HepG2 (cell line): ENCODE results near the gene SLC2A5. TPM values are rescaled to one million over a fixed set of nuclear protein-coding genes. Genes with fewer than 3 reads are reported as not detected.

Source experiments
- ATAC-seq: fragments of 200-7000 bp; cut with Tn5 transposase; 3 replicates; pipeline ENCODE4 v1.9.1; 2020; ENCODE audit warnings: mild to moderate bottlenecking, moderate library complexity
- BruUV-seq: library from RNA; stranded (reverse); fragments of 400-500 nt; replicated peaks from 2 replicates; lab custom pipeline; 2021; lab: Mats Ljungman, UMichigan
- CTCF ChIA-PET: fragments of 300-600 bp; formaldehyde crosslinking; extraction: SDS; loops from one replicate; lab custom pipeline; 2021; ENCODE audit warnings: low total read pairs, inconsistent platforms, low intra/inter-chr PET ratio; lab: Yijun Ruan, JAX
- POLR2A ChIA-PET: fragments of 350-600 bp; sonication (Branson Sonifier 250); formaldehyde crosslinking; loops from one replicate; lab custom pipeline; 2020; ENCODE audit warnings: antibody characterized with exemption, inconsistent platforms; lab: Yijun Ruan, JAX
- DNase-seq: peaks from one replicate; pipeline ENCODE4 v3.0.0-alpha.2; 2015; ENCODE audit warnings: low spot score
- FAIRE-seq: peaks from 3 replicates; lab custom pipeline; 2011; peaks lifted over from hg19 to GRCh38; lab: Jason Lieb, UNC
- H2AFZ ChIP-seq: one replicate; pipeline ENCODE4 v1.6.1; 2011; ENCODE audit warnings: low read length, inconsistent platforms
- H3K27ac ChIP-seq: fragments of 300-600 bp; 3 replicates; pipeline ENCODE4 v1.8.0; 2011; ENCODE audit warnings: mixed run types, mild to moderate bottlenecking, mixed read lengths, low read length, inconsistent platforms; ENCODE audit not compliant: insufficient read depth; ENCODE audit errors: extremely low read length
- H3K27me3 ChIP-seq, 2 experiments: fragments of 200-600 bp in 1 of 2; 2 replicates in 1 of 2; 3 replicates in 1 of 2; pipeline versions ENCODE4 v1.6.0 to v1.8.0; 2011; ENCODE audit warnings: low read length in 2 of 2, mild to moderate bottlenecking in 2 of 2, moderate library complexity in 2 of 2, inconsistent platforms in 1 of 2; ENCODE audit not compliant: insufficient read depth in 2 of 2, control insufficient read depth in 1 of 2
- H3K36me3 ChIP-seq, 2 experiments: fragments of 200-600 bp in 1 of 2; replicated peaks in 1 of 2; 2 replicates in 1 of 2; 3 replicates in 1 of 2; pipeline versions ENCODE4 v1.5.1 to v1.8.0; 2011; ENCODE audit warnings: low read length in 2 of 2, inconsistent platforms in 1 of 2; ENCODE audit not compliant: insufficient read depth in 2 of 2, control insufficient read depth in 1 of 2
- H3K4me1 ChIP-seq: 2 replicates; pipeline ENCODE4 v1.5.1; 2012; ENCODE audit warnings: low read length, inconsistent platforms; ENCODE audit not compliant: insufficient read depth
- H3K4me2 ChIP-seq: 2 replicates; pipeline ENCODE4 v1.6.0; 2011; ENCODE audit warnings: low read depth, low read length, inconsistent platforms
- H3K4me3 ChIP-seq, 3 experiments: fragments of 200-600 bp in 1 of 3; sonication (generic), shearing (Covaris generic) in 1 of 3; replicated peaks in 1 of 3; 2 replicates each; pipeline ENCODE4 v1.5.1; 2011 to 2016; ENCODE audit warnings: low read length in 3 of 3, inconsistent platforms in 2 of 3, low read depth in 2 of 3, mild to moderate bottlenecking in 2 of 3, control low read depth in 1 of 3, mixed read lengths in 1 of 3; ENCODE audit not compliant: insufficient read depth in 1 of 3
- H3K79me2 ChIP-seq: one replicate; pipeline ENCODE4 v1.6.1; 2011; ENCODE audit warnings: low read length, inconsistent platforms; ENCODE audit not compliant: insufficient read depth
- H3K9ac ChIP-seq: 2 replicates; pipeline ENCODE4 v1.6.0; 2011; ENCODE audit warnings: mild to moderate bottlenecking, low read depth, low read length, inconsistent platforms; ENCODE audit not compliant: insufficient read depth
- H3K9me3 ChIP-seq: 2 replicates; pipeline ENCODE4 v1.5.1; 2012; ENCODE audit warnings: mild to moderate bottlenecking, low read length
- H4K20me1 ChIP-seq: 2 replicates; pipeline ENCODE4 v1.6.0; 2011; ENCODE audit warnings: inconsistent platforms, mild to moderate bottlenecking, low read length, moderate library complexity; ENCODE audit not compliant: insufficient read depth
- AGO1 ChIP-seq: fragments of 200-400 bp; formaldehyde crosslinking; IDR thresholded peaks from 2 replicates; pipeline ENCODE4 v1.6.1; 2017; ENCODE audit warnings: mild to moderate bottlenecking, low read depth, low read length, moderate library complexity; ENCODE audit not compliant: poor library complexity, severe bottlenecking
- DR1 ChIP-seq: sonication (generic); formaldehyde crosslinking; IDR thresholded peaks from 2 replicates; pipeline ENCODE4 v1.8.0; 2021; ENCODE audit warnings: mild to moderate bottlenecking, missing genetic modification reagents, inconsistent platforms
- HOXA9 ChIP-seq: sonication (generic); formaldehyde crosslinking; IDR thresholded peaks from 2 replicates; pipeline ENCODE4 v1.8.1; 2022; ENCODE audit warnings: missing genetic modification reagents, mild to moderate bottlenecking, moderate library complexity, borderline replicate concordance
- NPAS2 ChIP-seq: sonication (generic); formaldehyde crosslinking; IDR thresholded peaks from 2 replicates; pipeline ENCODE4 v1.8.0; 2022; ENCODE audit warnings: mild to moderate bottlenecking, missing genetic modification reagents, borderline replicate concordance
- PPARG ChIP-seq: conservative IDR thresholded peaks from 2 replicates; pipeline ENCODE4 v1.6.1; 2016; ENCODE audit warnings: missing biosample characterization, missing genetic modification reagents
- ZNF101 ChIP-seq: sonication (generic); formaldehyde crosslinking; IDR thresholded peaks from 2 replicates; pipeline ENCODE4 v1.4.0; 2020; ENCODE audit warnings: mild to moderate bottlenecking, low read depth, missing genetic modification reagents, borderline replicate concordance
- ZNF282 ChIP-seq: fragments of 450-650 bp; IDR thresholded peaks from 2 replicates; pipeline ENCODE4 v1.6.1; 2018; ENCODE audit not compliant: partially characterized antibody
- ZNF672 ChIP-seq: sonication (generic); formaldehyde crosslinking; IDR thresholded peaks from 2 replicates; pipeline ENCODE4 v1.8.1; 2022; ENCODE audit warnings: missing genetic modification reagents
- WGBS: methylation state at CpG from one replicate; pipeline ENCODE4 v1.1.6; 2017; ENCODE audit warnings: low lambda C conversion rate; 5-methylcytosine and 5-hydroxymethylcytosine counted together
- in situ Hi-C: cut with HindIII; loops from 2 replicates; pipeline ENCODE4 v1.10.0; 2017; ENCODE audit warnings: low pct_unique_long_range_greater_than_20kb; ENCODE audit not compliant: extremely low pct_ligation_motif_present
- intact Hi-C: fragments of 100-400 bp; cut with micrococcal nuclease; formaldehyde crosslinking; loops from one replicate; pipeline ENCODE4 v1.10.0; 2022; ENCODE audit not compliant: unreplicated experiment
- polyA plus RNA-seq, 8 experiments: library from polyadenylated mRNA; depleted of rRNA in 3 of 8; stranded (reverse) in 7 of 8; unstranded in 1 of 8; fragments of >200 nt; fragmentation: Illumina TruSeq in 4 of 8; extraction: Trizol in 4 of 8; gene quantifications; 2 replicates each; pipeline versions ENCODE4 v1.2.1 to v1.2.3, GENCODE V29; 2011 to 2016; ENCODE audit warnings: low read depth in 4 of 8, missing spikeins in 1 of 8, mixed read lengths in 1 of 8; ENCODE audit not compliant: insufficient read depth in 1 of 8
- total RNA-seq, 5 experiments: library from RNA; depleted of rRNA; stranded (reverse); fragments of >200 nt; fragmentation: Illumina TruSeq; extraction: Trizol; gene quantifications; 2 replicates each; pipeline ENCODE4 v1.2.3, GENCODE V29; 2016; ENCODE audit warnings: low read depth in 1 of 5
- TF ChIP-seq, protein P1 (sequence below): sonication (generic); formaldehyde crosslinking; IDR thresholded peaks from 2 replicates; pipeline ENCODE4 v1.5.1; 2020; ENCODE audit warnings: mild to moderate bottlenecking, missing genetic modification reagents
- TF ChIP-seq, protein P2 (sequence below): sonication (generic); formaldehyde crosslinking; IDR thresholded peaks from 2 replicates; pipeline ENCODE4 v1.4.0; 2020; ENCODE audit warnings: mild to moderate bottlenecking, missing genetic modification reagents, borderline replicate concordance
- TF ChIP-seq, protein P3 (sequence below): sonication (generic); formaldehyde crosslinking; IDR thresholded peaks from 2 replicates; pipeline ENCODE4 v1.5.0; 2020; ENCODE audit warnings: mild to moderate bottlenecking, missing genetic modification reagents

Gene SLC2A5
- total and polyA plus RNA-seq, 2 of the 13 experiments (the other 11 are each of a cell fraction or from before 2014, with no cell fraction given): 0.04 to 0.54 TPM

DNA sequence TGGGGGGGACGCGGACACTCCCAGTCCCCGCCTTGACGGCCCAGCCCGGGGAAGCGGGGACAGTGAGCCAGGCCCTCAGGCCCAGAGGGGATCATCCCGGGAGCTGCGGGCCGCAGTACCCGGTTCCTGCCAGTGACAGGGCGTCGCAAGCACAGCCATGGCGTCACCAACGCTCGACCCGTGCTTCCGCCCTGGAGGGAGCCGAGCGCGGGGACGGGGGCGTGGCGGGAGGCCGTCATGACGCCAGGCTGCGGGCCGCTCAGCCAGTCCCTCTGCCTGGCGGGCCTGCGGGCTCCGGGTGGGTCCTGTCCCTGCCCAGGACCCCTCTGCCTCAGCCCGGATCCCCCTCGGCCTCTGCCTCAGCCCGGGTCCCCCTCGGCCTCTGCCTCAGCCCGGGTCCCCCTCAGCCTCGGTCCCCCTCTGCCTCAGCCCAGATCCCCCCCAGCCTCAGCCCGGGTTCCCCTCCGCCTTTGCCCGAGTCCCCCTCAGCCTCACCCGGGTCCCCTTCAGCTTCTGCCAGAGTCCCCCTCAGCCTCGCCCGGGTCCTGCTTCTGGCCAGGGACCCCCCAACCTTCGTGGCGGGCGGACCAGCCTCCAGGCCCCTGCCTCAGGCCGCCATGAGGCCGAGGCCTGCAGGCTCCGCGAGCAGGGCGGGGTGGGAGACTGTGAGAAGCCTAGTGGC is 2.3 kb upstream of the SLC2A5 start:
- WGBS: 75% methylated on average over 22 of the region's 50 CpGs
- POLR2A ChIA-PET: no interaction called here
- Histone ChIP-seq H3K36me3 (no peaks in the 10 kb centered on the region), H3K27me3 (peaks cover 2 to 10% of the 10 kb centered on the region in 2 experiments; a peak in 4 of 5 replicates), H3K27ac (no peak overlapping the region), H3K9ac (no peak overlapping the region), H3K9me3 (no peaks in the 10 kb centered on the region), H4K20me1 (no peaks in the 10 kb centered on the region), H3K4me3 (no peak overlapping the region), H3K79me2 (no peaks in the 10 kb centered on the region), H3K4me2 (no peak overlapping the region), H3K4me1 (peaks cover 51% of the 10 kb centered on the region), H2AFZ (no peak overlapping the region)
- FAIRE-seq: no peak
- DNase-seq: no peak
- CTCF ChIA-PET: no interaction called here
- ATAC-seq: no peak; the same call in 2 of the 3 replicates
- no TSS peak for BruUV-seq
- in situ Hi-C loops: no loop called here
- intact Hi-C loops: no loop called here
- TF ChIP-seq, protein P1, sequence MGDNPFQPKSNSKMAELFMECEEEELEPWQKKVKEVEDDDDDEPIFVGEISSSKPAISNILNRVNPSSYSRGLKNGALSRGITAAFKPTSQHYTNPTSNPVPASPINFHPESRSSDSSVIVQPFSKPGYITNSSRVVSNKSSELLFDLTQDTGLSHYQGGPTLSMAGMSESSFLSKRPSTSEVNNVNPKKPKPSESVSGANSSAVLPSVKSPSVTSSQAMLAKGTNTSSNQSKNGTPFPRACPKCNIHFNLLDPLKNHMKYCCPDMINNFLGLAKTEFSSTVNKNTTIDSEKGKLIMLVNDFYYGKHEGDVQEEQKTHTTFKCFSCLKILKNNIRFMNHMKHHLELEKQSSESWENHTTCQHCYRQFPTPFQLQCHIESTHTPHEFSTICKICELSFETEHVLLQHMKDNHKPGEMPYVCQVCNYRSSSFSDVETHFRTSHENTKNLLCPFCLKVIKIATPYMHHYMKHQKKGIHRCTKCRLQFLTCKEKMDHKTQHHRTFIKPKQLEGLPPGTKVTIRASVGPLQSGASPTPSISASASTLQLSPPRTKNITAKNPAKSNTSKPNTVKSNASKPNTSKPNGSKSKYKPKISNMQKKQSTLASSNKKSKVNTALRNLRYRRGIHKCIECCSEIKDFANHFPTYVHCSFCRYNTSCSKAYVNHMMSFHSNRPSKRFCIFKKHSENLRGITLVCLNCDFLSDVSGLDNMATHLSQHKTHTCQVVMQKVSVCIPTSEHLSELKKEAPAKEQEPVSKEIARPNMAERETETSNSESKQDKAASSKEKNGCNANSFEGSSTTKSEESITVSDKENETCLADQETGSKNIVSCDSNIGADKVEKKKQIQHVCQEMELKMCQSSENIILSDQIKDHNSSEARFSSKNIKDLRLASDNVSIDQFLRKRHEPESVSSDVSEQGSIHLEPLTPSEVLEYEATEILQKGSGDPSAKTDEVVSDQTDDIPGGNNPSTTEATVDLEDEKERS (CRISPR knock-in tag): no peak
- TF ChIP-seq, protein P2, sequence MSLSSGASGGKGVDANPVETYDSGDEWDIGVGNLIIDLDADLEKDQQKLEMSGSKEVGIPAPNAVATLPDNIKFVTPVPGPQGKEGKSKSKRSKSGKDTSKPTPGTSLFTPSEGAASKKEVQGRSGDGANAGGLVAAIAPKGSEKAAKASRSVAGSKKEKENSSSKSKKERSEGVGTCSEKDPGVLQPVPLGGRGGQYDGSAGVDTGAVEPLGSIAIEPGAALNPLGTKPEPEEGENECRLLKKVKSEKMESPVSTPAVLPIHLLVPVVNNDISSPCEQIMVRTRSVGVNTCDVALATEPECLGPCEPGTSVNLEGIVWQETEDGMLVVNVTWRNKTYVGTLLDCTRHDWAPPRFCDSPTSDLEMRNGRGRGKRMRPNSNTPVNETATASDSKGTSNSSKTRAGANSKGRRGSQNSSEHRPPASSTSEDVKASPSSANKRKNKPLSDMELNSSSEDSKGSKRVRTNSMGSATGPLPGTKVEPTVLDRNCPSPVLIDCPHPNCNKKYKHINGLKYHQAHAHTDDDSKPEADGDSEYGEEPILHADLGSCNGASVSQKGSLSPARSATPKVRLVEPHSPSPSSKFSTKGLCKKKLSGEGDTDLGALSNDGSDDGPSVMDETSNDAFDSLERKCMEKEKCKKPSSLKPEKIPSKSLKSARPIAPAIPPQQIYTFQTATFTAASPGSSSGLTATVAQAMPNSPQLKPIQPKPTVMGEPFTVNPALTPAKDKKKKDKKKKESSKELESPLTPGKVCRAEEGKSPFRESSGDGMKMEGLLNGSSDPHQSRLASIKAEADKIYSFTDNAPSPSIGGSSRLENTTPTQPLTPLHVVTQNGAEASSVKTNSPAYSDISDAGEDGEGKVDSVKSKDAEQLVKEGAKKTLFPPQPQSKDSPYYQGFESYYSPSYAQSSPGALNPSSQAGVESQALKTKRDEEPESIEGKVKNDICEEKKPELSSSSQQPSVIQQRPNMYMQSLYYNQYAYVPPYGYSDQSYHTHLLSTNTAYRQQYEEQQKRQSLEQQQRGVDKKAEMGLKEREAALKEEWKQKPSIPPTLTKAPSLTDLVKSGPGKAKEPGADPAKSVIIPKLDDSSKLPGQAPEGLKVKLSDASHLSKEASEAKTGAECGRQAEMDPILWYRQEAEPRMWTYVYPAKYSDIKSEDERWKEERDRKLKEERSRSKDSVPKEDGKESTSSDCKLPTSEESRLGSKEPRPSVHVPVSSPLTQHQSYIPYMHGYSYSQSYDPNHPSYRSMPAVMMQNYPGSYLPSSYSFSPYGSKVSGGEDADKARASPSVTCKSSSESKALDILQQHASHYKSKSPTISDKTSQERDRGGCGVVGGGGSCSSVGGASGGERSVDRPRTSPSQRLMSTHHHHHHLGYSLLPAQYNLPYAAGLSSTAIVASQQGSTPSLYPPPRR (CRISPR knock-in tag): no peak
- TF ChIP-seq AGO1 (no peak), ZNF101 (CRISPR knock-in tag) (no peak), PPARG (CRISPR knock-in tag) (no peak), NPAS2 (CRISPR knock-in tag) (no peak), ZNF282 (no peak), ZNF672 (CRISPR knock-in tag) (no peak), DR1 (CRISPR knock-in tag) (no peak), HOXA9 (no peak)
- TF ChIP-seq, protein P3, sequence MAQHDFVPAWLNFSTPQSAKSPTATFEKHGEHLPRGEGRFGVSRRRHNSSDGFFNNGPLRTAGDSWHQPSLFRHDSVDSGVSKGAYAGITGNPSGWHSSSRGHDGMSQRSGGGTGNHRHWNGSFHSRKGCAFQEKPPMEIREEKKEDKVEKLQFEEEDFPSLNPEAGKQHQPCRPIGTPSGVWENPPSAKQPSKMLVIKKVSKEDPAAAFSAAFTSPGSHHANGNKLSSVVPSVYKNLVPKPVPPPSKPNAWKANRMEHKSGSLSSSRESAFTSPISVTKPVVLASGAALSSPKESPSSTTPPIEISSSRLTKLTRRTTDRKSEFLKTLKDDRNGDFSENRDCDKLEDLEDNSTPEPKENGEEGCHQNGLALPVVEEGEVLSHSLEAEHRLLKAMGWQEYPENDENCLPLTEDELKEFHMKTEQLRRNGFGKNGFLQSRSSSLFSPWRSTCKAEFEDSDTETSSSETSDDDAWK (CRISPR knock-in tag): no peak
